ENCODE results near the gene SCAMP1. TPM values are rescaled to one million over a fixed set of nuclear protein-coding genes. Genes with fewer than 3 reads are reported as not detected.
"Not testable (repeated sequence)": the region's sequence is repeated elsewhere in the genome, so short reads cannot be mapped to it uniquely, and the experiment has no call there.

Gene SCAMP1
- total RNA-seq, 1 donor from 2014 or later: 59.2 TPM

DNA sequence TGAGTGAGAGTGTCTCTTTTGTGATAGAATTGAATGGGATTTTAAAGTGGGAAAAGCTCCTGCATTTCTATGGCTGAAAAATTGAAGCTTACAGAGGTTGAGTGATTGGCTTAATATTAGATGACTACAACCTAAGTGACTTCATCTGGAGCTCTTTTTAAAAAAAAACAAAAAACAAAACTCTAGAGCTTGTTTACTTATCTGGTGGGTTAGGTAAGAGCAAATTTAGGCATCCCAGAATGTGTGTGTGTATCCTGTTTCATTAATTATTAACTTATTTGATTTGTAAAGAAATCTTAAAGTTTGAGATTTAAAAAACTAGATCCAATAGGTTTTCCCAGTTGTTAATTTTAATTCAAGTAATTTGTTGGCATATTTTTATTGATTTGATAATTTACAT lies 60.1 kb downstream of the SCAMP1 start:
- DNase-seq (ENCODE audit: low spot score): no peak

DNA sequence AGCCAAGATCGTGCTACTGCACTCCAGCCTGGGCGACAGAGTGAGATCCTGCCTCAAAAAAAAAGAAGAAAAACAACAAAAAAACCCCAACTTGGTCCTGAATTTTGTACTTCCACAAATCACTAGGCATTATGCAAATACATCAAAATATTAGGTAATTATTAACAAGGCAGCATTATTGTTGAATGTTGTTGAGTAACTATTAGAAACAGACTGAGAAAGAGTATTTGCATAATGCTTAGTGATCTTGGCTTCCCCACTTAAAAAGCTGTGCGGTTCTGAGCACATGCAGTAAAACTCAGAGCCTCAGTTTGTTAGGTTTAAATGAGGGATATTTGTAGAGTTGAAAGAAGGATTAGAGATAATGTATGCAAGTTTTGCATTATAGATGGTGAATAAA lies 64.2 kb downstream of the SCAMP1 start:
- DNase-seq (ENCODE audit: low spot score): no peak

DNA sequence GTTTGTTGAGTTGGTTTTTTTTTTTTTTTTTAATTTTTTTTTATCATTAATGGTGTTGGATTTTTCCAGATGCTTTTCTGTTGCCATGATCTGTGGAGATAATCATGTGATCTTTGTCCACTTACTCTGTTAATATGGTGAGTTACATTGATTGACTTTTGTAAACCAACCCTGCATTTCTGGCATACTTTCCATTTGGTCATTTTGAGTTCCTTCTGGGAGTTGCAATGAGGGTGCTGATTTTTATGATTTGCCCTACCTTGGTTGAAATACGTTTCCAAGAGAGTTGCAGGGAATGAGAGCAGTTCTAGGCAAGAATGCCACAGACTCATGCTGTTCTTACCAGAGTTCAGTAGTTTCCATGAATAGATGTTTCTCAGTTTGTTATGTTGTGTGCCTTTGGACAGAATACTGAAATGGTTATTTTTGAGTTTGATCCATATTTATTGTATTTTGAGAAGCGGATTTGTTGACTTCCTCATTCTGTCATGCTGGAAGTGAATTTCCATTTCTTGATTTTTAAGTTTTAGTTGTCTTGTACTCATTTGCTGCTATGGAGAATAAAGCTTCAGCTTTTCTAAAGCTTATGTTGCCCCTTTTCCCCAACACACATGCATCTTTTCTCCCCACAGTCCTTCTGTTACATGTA lies 69.0 kb downstream of the SCAMP1 start:
- DNase-seq (ENCODE audit: low spot score): no peak

- DNase-seq (ENCODE audit: low spot score): no peak
These were observed 70.4 kb downstream of the SCAMP1 start for GRCh38 chr5:78430866-78431265.

DNA sequence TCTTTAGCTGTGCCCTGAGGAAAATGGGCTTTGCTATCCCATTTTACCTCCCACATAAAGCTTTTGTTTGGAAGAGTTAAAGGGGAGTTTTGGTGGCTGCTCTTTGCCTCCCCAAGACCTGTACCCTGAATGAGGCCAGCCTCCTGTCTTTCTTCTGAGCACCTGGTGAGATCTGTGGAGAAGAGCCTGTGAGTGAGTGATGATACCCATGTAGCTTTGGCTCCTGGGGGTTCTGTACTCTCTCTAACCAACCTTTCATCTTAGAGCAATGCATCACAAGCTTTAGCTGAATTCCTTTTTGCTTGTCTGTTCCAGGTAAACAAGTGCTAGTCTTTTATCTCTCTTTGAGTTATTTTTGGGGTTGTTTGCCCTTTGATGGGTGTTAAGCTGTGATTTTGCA lies 73.6 kb downstream of the SCAMP1 start:
- no peak for DNase-seq (ENCODE audit: low spot score)

DNA sequence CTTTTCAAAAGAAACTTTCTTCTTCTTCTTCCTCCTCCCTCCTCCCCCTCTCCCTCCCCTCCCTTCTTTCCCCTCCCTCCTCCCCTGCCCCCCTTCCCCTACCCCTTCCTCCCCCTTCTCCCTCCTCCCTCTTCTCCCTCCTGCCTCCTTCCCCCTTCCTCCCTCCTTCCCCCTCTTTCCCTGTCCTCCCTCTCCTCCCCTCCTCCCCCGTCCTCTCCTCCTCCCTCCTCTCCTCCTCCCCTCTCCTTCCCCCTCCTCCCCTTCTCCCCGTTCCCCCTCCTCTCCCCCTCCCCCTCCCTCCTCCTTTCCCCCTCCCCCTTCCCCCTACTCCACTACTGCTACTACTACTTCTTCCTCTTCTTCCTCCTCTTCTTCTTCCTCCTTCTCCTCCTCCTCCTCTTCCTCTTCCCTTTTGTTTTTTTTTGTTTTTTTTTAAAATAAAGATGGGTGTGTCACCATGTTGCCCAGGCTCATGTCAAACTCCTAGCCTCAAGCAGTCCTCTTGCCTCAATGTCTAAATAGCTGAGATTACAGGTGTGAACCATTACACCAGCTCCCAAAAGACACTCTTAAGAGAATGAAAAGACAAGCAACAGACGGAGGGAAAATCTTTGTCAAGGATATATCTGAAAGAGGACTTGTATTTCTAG lies 87.5 kb downstream of the SCAMP1 start:
- no peak for DNase-seq (ENCODE audit: low spot score)

DNA sequence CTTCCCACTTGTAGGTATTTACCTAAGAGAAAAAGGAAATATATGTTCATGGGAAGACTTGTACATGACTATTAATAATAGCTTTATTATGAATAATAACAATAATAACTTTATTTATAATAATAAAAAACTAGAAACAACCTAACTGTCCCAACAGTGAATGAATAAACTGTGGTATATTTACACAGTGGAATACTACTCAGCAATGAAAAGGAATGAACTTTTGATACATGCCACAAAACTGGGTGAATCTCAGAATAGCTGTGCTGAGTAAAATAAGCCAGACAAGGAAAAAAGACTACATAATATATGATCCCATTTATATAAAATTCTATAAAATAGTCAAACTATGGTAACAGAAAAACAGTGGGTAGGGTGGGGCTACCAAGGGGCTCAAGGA lies 88.7 kb downstream of the SCAMP1 start:
- DNase-seq (ENCODE audit: low spot score): no peak

- DNase-seq (ENCODE audit: low spot score): not testable (repeated sequence)
These were observed 97.1 kb downstream of the SCAMP1 start for GRCh38 chr5:78457507-78457906.

- DNase-seq (ENCODE audit: low spot score): no peak
These were observed 98.4 kb downstream of the SCAMP1 start for GRCh38 chr5:78458843-78459242.

GRCh38 chr5:78467140-78467539 lies 106.7 kb downstream of the SCAMP1 start:
- no peak for DNase-seq (ENCODE audit: low spot score)

DNA sequence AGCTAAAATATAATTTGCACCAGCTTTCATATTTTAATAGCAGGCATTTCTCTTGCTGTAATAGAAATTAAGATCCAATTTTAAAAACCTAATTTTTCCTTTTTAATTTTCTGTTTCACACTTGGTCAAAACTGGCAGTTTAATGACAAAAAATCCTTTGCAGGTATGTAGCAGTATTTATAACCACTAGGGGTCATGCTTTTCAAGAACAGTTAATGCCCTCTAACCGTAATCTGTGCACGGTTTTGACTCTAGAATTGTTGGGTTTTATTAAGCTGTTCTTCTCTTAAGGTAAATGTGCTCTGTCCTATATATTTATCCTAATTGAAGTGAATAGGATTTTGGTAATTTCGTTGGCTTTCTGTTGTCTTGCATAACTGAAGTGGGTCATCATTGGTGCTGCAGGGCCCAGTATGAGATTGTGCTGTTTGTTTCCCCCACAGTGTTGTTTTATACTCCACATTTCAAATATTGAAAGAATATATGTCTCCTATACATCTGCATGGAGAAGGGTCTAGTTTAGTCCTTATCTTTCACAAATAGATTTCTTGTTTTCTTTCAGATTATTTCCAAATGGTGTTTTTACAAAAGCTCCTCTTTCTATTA lies 107.4 kb downstream of the SCAMP1 start:
- DNase-seq (ENCODE audit: low spot score): peak; percentile 39

GRCh38 chr5:78471896-78472295 lies 111.5 kb downstream of the SCAMP1 start:
- DNase-seq (ENCODE audit: low spot score): no peak

GRCh38 chr5:78472469-78473106 lies 112.2 kb downstream of the SCAMP1 start:
- DNase-seq (ENCODE audit: low spot score): no peak

DNA sequence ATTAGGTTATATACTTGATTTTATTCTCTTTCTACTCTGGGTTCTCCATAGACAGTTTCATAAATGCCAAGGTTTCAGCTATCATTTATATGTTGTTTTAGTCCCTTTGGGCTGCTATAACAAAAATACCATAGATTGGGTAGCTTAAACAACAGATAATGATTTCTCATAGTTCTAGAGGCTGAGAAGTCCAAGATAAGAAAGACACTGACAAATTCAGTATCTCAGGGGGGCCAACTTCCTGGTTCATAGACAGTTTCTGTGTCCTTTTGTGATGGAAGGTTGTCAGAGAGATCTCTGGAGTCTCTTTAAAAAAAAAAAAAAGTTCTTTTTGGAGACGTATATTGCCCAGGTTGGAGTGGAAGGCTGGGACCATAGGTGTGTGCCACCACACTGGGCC lies 113.3 kb downstream of the SCAMP1 start:
- DNase-seq (ENCODE audit: low spot score): no peak

DNA sequence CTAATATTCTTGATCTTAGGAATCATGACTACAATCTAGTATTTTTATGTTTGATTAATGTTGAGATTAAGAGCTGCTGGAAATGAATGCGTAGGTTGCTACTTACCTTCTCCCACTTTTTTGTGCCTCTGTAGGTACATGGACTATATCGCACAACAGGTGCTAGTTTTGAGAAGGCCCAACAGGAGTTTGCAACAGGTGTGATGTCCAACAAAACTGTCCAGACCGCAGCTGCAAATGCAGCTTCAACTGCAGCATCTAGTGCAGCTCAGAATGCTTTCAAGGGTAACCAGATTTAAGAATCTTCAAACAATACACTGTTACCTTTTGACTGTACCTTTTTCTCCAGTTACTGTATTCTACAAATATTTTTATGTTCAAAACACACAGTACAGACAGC lies 115.0 kb downstream of the SCAMP1 start:
- no peak for DNase-seq (ENCODE audit: low spot score)

DNA sequence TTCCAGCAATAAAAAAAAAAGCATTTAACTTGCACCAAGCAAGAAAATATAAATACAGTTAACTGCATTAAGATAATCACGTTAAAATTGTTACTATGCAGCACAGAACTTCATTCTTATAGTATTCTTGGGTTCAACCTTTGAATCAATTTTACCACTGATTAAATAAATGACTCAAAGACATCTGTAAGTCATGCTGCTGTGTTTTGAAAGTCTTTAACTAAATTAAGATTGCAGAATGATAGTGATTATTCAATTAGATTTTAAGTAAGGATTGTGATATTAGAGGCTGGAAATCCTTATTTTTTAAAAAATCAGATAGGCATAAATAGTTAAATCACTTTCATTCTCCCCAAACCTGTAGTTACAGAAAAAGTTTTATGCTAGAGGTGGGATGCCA lies 116.4 kb downstream of the SCAMP1 start:
- no peak for DNase-seq (ENCODE audit: low spot score)

DNA sequence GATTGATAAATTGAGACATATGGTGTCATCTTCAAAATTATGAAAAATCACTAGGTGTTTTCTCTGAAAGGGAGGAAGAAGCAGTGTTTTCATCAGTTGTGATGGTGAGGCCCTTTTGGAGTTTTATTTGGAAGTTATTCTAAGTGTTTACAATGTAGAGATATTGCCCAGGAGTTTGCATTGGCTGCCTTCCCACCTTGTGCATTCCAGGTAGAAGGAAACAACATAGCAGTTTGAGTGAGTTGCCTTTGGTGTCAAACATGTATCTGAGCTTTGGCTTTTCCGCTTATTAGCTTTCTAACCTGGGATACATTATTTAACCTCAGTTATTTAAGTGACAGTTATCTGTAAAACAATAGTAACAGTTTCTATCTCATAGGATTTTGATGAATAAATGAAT lies 122.5 kb downstream of the SCAMP1 start:
- DNase-seq (ENCODE audit: low spot score): no peak

- peak; percentile 56 for DNase-seq (ENCODE audit: low spot score)
These were observed 123.5 kb downstream of the SCAMP1 start for GRCh38 chr5:78483809-78484521.

GRCh38 chr5:78486218-78486617 lies 125.8 kb downstream of the SCAMP1 start:
- no peak for DNase-seq (ENCODE audit: low spot score)

- DNase-seq (ENCODE audit: low spot score): no peak
These were observed 127.4 kb downstream of the SCAMP1 start for GRCh38 chr5:78487846-78488245.

DNA sequence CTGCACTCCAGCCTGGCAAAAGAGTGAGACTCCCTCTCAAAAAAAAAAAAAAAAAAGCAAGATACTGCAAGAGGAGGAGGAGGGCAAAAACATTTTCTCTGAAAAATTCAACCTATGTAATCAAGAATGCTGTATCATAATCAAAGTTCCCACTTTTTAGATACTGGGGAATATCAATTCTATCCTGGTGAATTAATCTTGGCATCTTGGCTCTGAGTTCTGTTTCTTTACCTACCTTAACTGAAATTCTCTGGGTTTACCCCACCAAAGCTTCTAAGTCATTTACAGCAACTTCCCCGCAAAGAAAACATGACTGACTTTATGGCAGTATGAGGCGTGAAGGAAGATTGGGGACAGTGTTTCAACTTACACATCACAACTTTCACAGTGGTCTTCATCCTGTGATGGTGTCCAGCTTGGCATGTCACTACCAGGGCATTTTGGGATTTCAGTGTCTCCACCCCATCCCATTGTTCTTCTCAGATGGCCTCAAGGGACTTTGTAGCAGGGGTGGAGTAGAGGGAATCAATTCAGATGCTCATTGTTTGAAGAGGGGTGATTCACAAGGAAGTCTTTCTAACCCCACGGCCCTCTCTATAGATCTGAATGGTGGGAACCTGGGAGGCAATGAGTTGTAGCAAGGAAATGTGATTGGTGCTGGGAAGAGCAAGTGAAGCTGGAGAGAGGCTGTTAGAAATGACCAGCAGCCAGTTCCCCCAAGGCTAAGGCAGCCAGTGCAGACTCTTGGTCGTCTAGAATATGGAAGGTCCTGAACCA lies 130.5 kb downstream of the SCAMP1 start:
- DNase-seq (ENCODE audit: low spot score): no peak

All from umbilical cord (tissue), 2 donors.